HepG2 (cell line): Measurements from ENCODE around the gene RBM22. TPM values are rescaled to one million over a fixed set of nuclear protein-coding genes. Genes with fewer than 3 reads are reported as not detected.
A peak's percentile ranks its signal among the peaks of the same experiment; 100 is the strongest.

Source experiments
- AHR ChIP-seq: IDR thresholded peaks from 2 replicates; pipeline ENCODE4 v1.6.1; 2018; ENCODE audit warnings: missing genetic modification reagents, missing compliant biosample characterization
- FOSL1 ChIP-seq: sonication (generic); formaldehyde crosslinking; IDR thresholded peaks from 2 replicates; pipeline ENCODE4 v1.9.0; 2021; ENCODE audit warnings: missing genetic modification reagents, borderline replicate concordance
- FOXP1 ChIP-seq, 2 experiments: fragments of 450-650 bp in 1 of 2; IDR thresholded peaks; 2 replicates each; pipeline ENCODE4 v1.6.1; 2017 to 2018; ENCODE audit warnings: antibody characterized with exemption in 1 of 2
- GLI4 ChIP-seq: sonication (generic); formaldehyde crosslinking; IDR thresholded peaks from 2 replicates; pipeline ENCODE4 v1.5.1; 2020; ENCODE audit warnings: missing genetic modification reagents, mild to moderate bottlenecking, moderate library complexity, borderline replicate concordance
- IRF2 ChIP-seq: IDR thresholded peaks from 2 replicates; pipeline ENCODE4 v1.6.1; 2018; ENCODE audit warnings: missing genetic modification reagents, missing compliant biosample characterization
- MBD4 ChIP-seq: IDR thresholded peaks from 2 replicates; pipeline ENCODE4 v1.6.1; 2012; ENCODE audit warnings: low read length, inconsistent platforms, borderline replicate concordance
- MEIS1 ChIP-seq: sonication (generic); formaldehyde crosslinking; IDR thresholded peaks from 2 replicates; pipeline ENCODE4 v1.9.0; 2021; ENCODE audit warnings: mild to moderate bottlenecking, missing genetic modification reagents, moderate library complexity, borderline replicate concordance
- MIXL1 ChIP-seq: IDR thresholded peaks from 2 replicates; pipeline ENCODE4 v1.6.1; 2016
- NFYB ChIP-seq: sonication (generic); formaldehyde crosslinking; IDR thresholded peaks from 2 replicates; pipeline ENCODE4 v1.4.0; 2020; ENCODE audit warnings: missing genetic modification reagents
- NR2F1 ChIP-seq, 2 experiments: fragments of 450-650 bp in 1 of 2; formaldehyde crosslinking in 1 of 2; IDR thresholded peaks; 2 replicates each; pipeline versions ENCODE4 v1.5.0 to v1.6.1; 2016 to 2020; ENCODE audit warnings: mild to moderate bottlenecking in 1 of 2, missing compliant biosample characterization in 1 of 2, missing genetic modification reagents in 1 of 2, moderate library complexity in 1 of 2
- PRPF4 ChIP-seq: fragments of 200-400 bp; formaldehyde crosslinking; IDR thresholded peaks from 2 replicates; pipeline ENCODE4 v1.6.1; 2016; ENCODE audit warnings: low read length, low read depth; ENCODE audit not compliant: poor library complexity, severe bottlenecking
- RAD21 ChIP-seq: fragments of 450-650 bp; formaldehyde crosslinking; IDR thresholded peaks from 2 replicates; pipeline ENCODE4 v1.5.0; 2020; ENCODE audit warnings: mild to moderate bottlenecking
- RXRB ChIP-seq: IDR thresholded peaks from 2 replicates; pipeline ENCODE4 v1.6.1; 2016; ENCODE audit warnings: borderline replicate concordance, missing genetic modification reagents, missing compliant biosample characterization
- SP140L ChIP-seq: sonication (generic); formaldehyde crosslinking; IDR thresholded peaks from 2 replicates; pipeline ENCODE4 v1.4.0; 2020; ENCODE audit warnings: missing genetic modification reagents, borderline replicate concordance
- ZNF20 ChIP-seq: sonication (generic); formaldehyde crosslinking; IDR thresholded peaks from 2 replicates; pipeline ENCODE4 v1.4.0; 2020; ENCODE audit warnings: mild to moderate bottlenecking, moderate library complexity, missing genetic modification reagents
- ZNF235 ChIP-seq: sonication (generic); formaldehyde crosslinking; IDR thresholded peaks from 2 replicates; pipeline ENCODE4 v1.8.1; 2023; ENCODE audit warnings: mild to moderate bottlenecking, missing genetic modification reagents, borderline replicate concordance
- ZNF274 ChIP-seq: sonication (generic); formaldehyde crosslinking; IDR thresholded peaks from 2 replicates; pipeline ENCODE4 v1.5.1; 2020; ENCODE audit warnings: mild to moderate bottlenecking, missing genetic modification reagents
- ZNF44 ChIP-seq: sonication (generic); formaldehyde crosslinking; IDR thresholded peaks from 2 replicates; pipeline ENCODE4 v1.5.1; 2020; ENCODE audit warnings: mild to moderate bottlenecking, missing genetic modification reagents
- polyA plus RNA-seq, 8 experiments: library from polyadenylated mRNA; depleted of rRNA in 3 of 8; stranded (reverse) in 7 of 8; unstranded in 1 of 8; fragments of >200 nt; fragmentation: Illumina TruSeq in 4 of 8; extraction: Trizol in 4 of 8; gene quantifications; 2 replicates each; pipeline versions ENCODE4 v1.2.1 to v1.2.3, GENCODE V29; 2011 to 2016; ENCODE audit warnings: low read depth in 4 of 8, missing spikeins in 1 of 8, mixed read lengths in 1 of 8; ENCODE audit not compliant: insufficient read depth in 1 of 8
- total RNA-seq, 5 experiments: library from RNA; depleted of rRNA; stranded (reverse); fragments of >200 nt; fragmentation: Illumina TruSeq; extraction: Trizol; gene quantifications; 2 replicates each; pipeline ENCODE4 v1.2.3, GENCODE V29; 2016; ENCODE audit warnings: low read depth in 1 of 5
- TF ChIP-seq, protein P1 (sequence below): sonication (generic); formaldehyde crosslinking; IDR thresholded peaks from 2 replicates; pipeline ENCODE4; 2020; ENCODE audit warnings: missing genetic modification reagents, mild to moderate bottlenecking, borderline replicate concordance
- TF ChIP-seq, protein P2 (sequence below): IDR thresholded peaks from 2 replicates; pipeline ENCODE4 v1.6.1; 2012; ENCODE audit warnings: inconsistent platforms
- TF ChIP-seq, protein P3 (sequence below): IDR thresholded peaks from 2 replicates; pipeline ENCODE4 v1.6.1; 2016; ENCODE audit warnings: mild to moderate bottlenecking, missing biosample characterization, missing genetic modification reagents
- TF ChIP-seq, protein P4 (sequence below): sonication (generic); formaldehyde crosslinking; IDR thresholded peaks from 2 replicates; pipeline ENCODE4 v1.5.1; 2020; ENCODE audit warnings: missing genetic modification reagents, mild to moderate bottlenecking, borderline replicate concordance
- TF ChIP-seq, protein P5 (sequence below): sonication (generic); formaldehyde crosslinking; IDR thresholded peaks from 2 replicates; pipeline ENCODE4 v1.5.1; 2020; ENCODE audit warnings: mild to moderate bottlenecking, moderate library complexity, missing genetic modification reagents

Gene RBM22
- total and polyA plus RNA-seq, 2 of the 13 experiments (the other 11 are each of a cell fraction or from before 2014, with no cell fraction given): 28.3 to 35.0 TPM

DNA sequence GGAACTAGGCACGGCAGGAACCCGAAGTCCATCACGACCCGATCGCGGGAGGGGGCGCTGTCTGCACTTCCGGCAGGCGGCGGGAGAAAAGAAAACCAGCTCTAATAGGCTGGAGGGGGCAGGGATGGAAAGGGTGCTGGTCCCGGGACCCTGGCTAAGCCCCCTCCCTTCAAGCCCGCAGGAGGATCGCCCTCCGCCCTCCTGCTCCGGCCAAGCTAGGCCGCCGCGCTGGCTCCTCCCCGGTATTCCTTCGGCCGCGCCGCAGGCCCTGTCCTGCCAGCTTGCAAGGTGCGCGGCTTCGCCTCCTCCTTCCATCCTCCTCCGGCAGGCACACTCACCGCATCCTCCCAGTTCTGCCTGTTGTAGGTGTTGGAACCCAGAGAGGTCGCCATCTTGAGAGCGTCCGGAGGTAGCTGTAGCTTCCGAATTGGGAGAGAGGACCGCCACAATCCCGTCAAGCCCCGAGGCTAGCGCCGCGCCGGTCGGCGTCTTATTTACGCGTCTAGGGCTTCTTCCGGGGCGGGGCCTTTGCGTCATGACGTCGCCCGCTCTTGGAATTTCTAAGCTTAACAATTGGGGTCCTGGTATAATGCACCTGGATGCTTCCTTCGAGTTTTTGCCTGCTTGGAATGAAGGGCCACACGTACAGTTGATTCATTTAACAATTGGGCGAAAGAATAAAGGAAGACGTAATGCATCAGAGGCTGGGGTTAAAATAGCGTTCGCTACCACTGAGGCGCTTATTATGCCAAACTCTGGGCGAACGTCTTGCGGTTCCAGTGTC lies at the start of gene RBM22 (continued):
- TF ChIP-seq, protein P1, sequence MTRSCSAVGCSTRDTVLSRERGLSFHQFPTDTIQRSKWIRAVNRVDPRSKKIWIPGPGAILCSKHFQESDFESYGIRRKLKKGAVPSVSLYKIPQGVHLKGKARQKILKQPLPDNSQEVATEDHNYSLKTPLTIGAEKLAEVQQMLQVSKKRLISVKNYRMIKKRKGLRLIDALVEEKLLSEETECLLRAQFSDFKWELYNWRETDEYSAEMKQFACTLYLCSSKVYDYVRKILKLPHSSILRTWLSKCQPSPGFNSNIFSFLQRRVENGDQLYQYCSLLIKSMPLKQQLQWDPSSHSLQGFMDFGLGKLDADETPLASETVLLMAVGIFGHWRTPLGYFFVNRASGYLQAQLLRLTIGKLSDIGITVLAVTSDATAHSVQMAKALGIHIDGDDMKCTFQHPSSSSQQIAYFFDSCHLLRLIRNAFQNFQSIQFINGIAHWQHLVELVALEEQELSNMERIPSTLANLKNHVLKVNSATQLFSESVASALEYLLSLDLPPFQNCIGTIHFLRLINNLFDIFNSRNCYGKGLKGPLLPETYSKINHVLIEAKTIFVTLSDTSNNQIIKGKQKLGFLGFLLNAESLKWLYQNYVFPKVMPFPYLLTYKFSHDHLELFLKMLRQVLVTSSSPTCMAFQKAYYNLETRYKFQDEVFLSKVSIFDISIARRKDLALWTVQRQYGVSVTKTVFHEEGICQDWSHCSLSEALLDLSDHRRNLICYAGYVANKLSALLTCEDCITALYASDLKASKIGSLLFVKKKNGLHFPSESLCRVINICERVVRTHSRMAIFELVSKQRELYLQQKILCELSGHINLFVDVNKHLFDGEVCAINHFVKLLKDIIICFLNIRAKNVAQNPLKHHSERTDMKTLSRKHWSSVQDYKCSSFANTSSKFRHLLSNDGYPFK (CRISPR knock-in tag): peak; percentile 92; the same call in 1 of the 2 replicates
- TF ChIP-seq ZNF274: peak; percentile 87; the same call in 1 of the 2 replicates
- TF ChIP-seq IRF2: peak; percentile 58; the same call in 1 of the 2 replicates
- TF ChIP-seq GLI4: peak; percentile 69
- TF ChIP-seq SP140L (CRISPR knock-in tag): no peak
- no peak for TF ChIP-seq PRPF4
- TF ChIP-seq, protein P2, sequence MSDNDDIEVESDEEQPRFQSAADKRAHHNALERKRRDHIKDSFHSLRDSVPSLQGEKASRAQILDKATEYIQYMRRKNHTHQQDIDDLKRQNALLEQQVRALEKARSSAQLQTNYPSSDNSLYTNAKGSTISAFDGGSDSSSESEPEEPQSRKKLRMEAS: peak; percentile 48
- peak; percentile 28; the same call in 1 of the 2 replicates for TF ChIP-seq RXRB (CRISPR knock-in tag)
- TF ChIP-seq NR2F1 (CRISPR knock-in tag; IDR thresholded peaks at IDR 0.05): no peak
- TF ChIP-seq, protein P3, sequence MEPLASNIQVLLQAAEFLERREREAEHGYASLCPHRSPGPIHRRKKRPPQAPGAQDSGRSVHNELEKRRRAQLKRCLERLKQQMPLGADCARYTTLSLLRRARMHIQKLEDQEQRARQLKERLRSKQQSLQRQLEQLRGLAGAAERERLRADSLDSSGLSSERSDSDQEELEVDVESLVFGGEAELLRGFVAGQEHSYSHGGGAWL (CRISPR knock-in tag): peak; percentile 74; the same call in 1 of the 2 replicates
- peak; percentile 21; the same call in 1 of the 2 replicates for TF ChIP-seq MIXL1 (CRISPR knock-in tag)
- TF ChIP-seq AHR (CRISPR knock-in tag): peak; percentile 84; the same call in 1 of the 2 replicates
- no peak for TF ChIP-seq ZNF20 (CRISPR knock-in tag)
- TF ChIP-seq, protein P4, sequence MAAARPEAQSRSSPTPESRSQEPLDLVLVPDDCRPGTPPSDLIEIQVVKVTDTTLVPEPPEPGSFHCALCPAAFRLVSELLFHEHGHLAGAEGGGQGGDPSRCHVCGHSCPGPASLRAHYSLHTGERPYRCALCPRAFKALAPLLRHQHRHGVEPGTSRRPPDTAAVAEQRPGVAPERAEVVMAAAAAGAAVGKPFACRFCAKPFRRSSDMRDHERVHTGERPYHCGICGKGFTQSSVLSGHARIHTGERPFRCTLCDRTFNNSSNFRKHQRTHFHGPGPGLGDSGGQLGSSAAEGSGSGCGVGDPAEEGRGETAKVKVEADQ (CRISPR knock-in tag): peak; percentile 38; the same call in 1 of the 2 replicates
- no peak for TF ChIP-seq FOSL1 (CRISPR knock-in tag)
- TF ChIP-seq RAD21 (CRISPR knock-in tag): peak; percentile 7; the same call in 1 of the 2 replicates
- TF ChIP-seq, protein P5, sequence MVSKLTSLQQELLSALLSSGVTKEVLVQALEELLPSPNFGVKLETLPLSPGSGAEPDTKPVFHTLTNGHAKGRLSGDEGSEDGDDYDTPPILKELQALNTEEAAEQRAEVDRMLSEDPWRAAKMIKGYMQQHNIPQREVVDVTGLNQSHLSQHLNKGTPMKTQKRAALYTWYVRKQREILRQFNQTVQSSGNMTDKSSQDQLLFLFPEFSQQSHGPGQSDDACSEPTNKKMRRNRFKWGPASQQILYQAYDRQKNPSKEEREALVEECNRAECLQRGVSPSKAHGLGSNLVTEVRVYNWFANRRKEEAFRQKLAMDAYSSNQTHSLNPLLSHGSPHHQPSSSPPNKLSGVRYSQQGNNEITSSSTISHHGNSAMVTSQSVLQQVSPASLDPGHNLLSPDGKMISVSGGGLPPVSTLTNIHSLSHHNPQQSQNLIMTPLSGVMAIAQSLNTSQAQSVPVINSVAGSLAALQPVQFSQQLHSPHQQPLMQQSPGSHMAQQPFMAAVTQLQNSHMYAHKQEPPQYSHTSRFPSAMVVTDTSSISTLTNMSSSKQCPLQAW (CRISPR knock-in tag): peak; percentile 65; the same call in 1 of the 2 replicates
- peak; percentile 39; the same call in 1 of the 2 replicates for TF ChIP-seq NFYB (CRISPR knock-in tag)
- TF ChIP-seq FOXP1 (IDR thresholded peaks at IDR 0.05): 0 out of 2 replicates have a peak, but pooled peaks have one; percentile 4
- TF ChIP-seq FOXP1 (CRISPR knock-in tag; IDR thresholded peaks at IDR 0.05): peak; percentile 63; the same call in 1 of the 2 replicates
- TF ChIP-seq ZNF44 (CRISPR knock-in tag): no peak
- no peak for TF ChIP-seq ZNF235 (CRISPR knock-in tag)
- TF ChIP-seq MBD4: no peak
- TF ChIP-seq MEIS1 (CRISPR knock-in tag): no peak; the same call in 1 of the 2 replicates
